ENCODE data around the gene TOR2A.
A peak's percentile ranks its signal among the peaks of the same experiment; 100 is the strongest.

TOR2A gene

GRCh38 chr9:127708952-127709587 is 26.0 kb downstream of the TOR2A start:
- H3K36me3 ChIP-seq (ENCODE audit: insufficient read depth, low read length) = peaks cover 5% of the 10 kb centered on the region; the same call in 1 of the 2 replicates
- peaks cover 3% of the 10 kb centered on the region for H3K4me1 ChIP-seq (ENCODE audit: control insufficient read depth, insufficient read depth, low read length, unreplicated experiment)
- H3K4me3 ChIP-seq (ENCODE audit: low read depth, low read length) = no peak overlapping the region
- H3K27me3 ChIP-seq (ENCODE audit: insufficient read depth, low read length) = no peaks in the 10 kb centered on the region
- H2AFZ ChIP-seq (ENCODE audit: low read length, unreplicated experiment) = no peak overlapping the region
- peaks cover 3% of the 10 kb centered on the region for H3K79me2 ChIP-seq (ENCODE audit: control insufficient read depth, insufficient read depth, low read length, unreplicated experiment)
- H3K27ac ChIP-seq (ENCODE audit: low read depth, low read length) = no peak overlapping the region

GRCh38 chr9:127707766-127708165 is 27.3 kb downstream of the TOR2A start:
- H3K79me2 ChIP-seq (ENCODE audit: control insufficient read depth, insufficient read depth, low read length, unreplicated experiment) = no peaks in the 10 kb centered on the region
- no peaks in the 10 kb centered on the region for H3K27me3 ChIP-seq (ENCODE audit: insufficient read depth, low read length)
- H3K36me3 ChIP-seq (ENCODE audit: insufficient read depth, low read length) = peaks cover 5% of the 10 kb centered on the region; the same call in 1 of the 2 replicates
- H3K27ac ChIP-seq (ENCODE audit: low read depth, low read length) = no peak overlapping the region
- no peak overlapping the region for H2AFZ ChIP-seq (ENCODE audit: low read length, unreplicated experiment)
- no peak overlapping the region for H3K4me3 ChIP-seq (ENCODE audit: low read depth, low read length)
- H3K4me1 ChIP-seq (ENCODE audit: control insufficient read depth, insufficient read depth, low read length, unreplicated experiment) = no peaks in the 10 kb centered on the region

GRCh38 chr9:127706836-127707241 is 28.3 kb downstream of the TOR2A start, which contains the start of gene CFAP157:
TSS of gene CFAP157 (plus strand) at chr9:127706988. CDS start at chr9:127707032, 44 bp downstream.
- Histone ChIP-seq H3K27me3 (ENCODE audit: insufficient read depth, low read length) (no peaks in the 10 kb centered on the region), H3K79me2 (ENCODE audit: control insufficient read depth, insufficient read depth, low read length, unreplicated experiment) (no peaks in the 10 kb centered on the region), H3K27ac (ENCODE audit: low read depth, low read length) (no peak within 1 kb of the TSS), H2AFZ (ENCODE audit: low read length, unreplicated experiment) (no peak within 1 kb of the TSS), H3K4me1 (ENCODE audit: control insufficient read depth, insufficient read depth, low read length, unreplicated experiment) (no peaks in the 10 kb centered on the region), H3K36me3 (ENCODE audit: insufficient read depth, low read length) (peaks cover 5% of the 10 kb centered on the region; the same call in 1 of the 2 replicates), H3K4me3 (ENCODE audit: low read depth, low read length) (no peak within 1 kb of the TSS)

- Histone ChIP-seq H2AFZ (ENCODE audit: low read length, unreplicated experiment) (no peak overlapping the region), H3K27ac (ENCODE audit: low read depth, low read length) (no peak overlapping the region), H3K79me2 (ENCODE audit: control insufficient read depth, insufficient read depth, low read length, unreplicated experiment) (no peaks in the 10 kb centered on the region), H3K4me3 (ENCODE audit: low read depth, low read length) (no peak overlapping the region), H3K27me3 (ENCODE audit: insufficient read depth, low read length) (no peaks in the 10 kb centered on the region), H3K4me1 (ENCODE audit: control insufficient read depth, insufficient read depth, low read length, unreplicated experiment) (no peaks in the 10 kb centered on the region), H3K36me3 (ENCODE audit: insufficient read depth, low read length) (peaks cover 5% of the 10 kb centered on the region; the same call in 1 of the 2 replicates)
Observed at GRCh38 chr9:127705577-127706379, 29.3 kb downstream of the TOR2A start.

- 0 out of 2 replicates have a peak, but pooled peaks cover under 1% of the 10 kb centered on the region for H3K36me3 ChIP-seq (ENCODE audit: insufficient read depth, low read length)
- H3K27me3 ChIP-seq (ENCODE audit: insufficient read depth, low read length) = no peaks in the 10 kb centered on the region
- no peak overlapping the region for H3K27ac ChIP-seq (ENCODE audit: low read depth, low read length)
- H3K4me1 ChIP-seq (ENCODE audit: control insufficient read depth, insufficient read depth, low read length, unreplicated experiment) = peaks cover 3% of the 10 kb centered on the region
- no peaks in the 10 kb centered on the region for H3K79me2 ChIP-seq (ENCODE audit: control insufficient read depth, insufficient read depth, low read length, unreplicated experiment)
- H3K4me3 ChIP-seq (ENCODE audit: low read depth, low read length) = no peak overlapping the region
- no peak overlapping the region for H2AFZ ChIP-seq (ENCODE audit: low read length, unreplicated experiment)
Observed at GRCh38 chr9:127703289-127703946, 31.7 kb downstream of the TOR2A start.

- H2AFZ ChIP-seq (ENCODE audit: low read length, unreplicated experiment) = no peak overlapping the region
Observed at GRCh38 chr9:127700594-127701255, 34.4 kb downstream of the TOR2A start.

GRCh38 chr9:127700140-127700539 is 35.0 kb downstream of the TOR2A start:
- no peak overlapping the region for H3K27ac ChIP-seq (ENCODE audit: low read depth, low read length)
- no peaks in the 10 kb centered on the region for H3K79me2 ChIP-seq (ENCODE audit: control insufficient read depth, insufficient read depth, low read length, unreplicated experiment)
- no peak overlapping the region for H2AFZ ChIP-seq (ENCODE audit: low read length, unreplicated experiment)
- H3K27me3 ChIP-seq (ENCODE audit: insufficient read depth, low read length) = no peaks in the 10 kb centered on the region
- H3K4me1 ChIP-seq (ENCODE audit: control insufficient read depth, insufficient read depth, low read length, unreplicated experiment) = peaks cover 6% of the 10 kb centered on the region
- no peaks in the 10 kb centered on the region for H3K36me3 ChIP-seq (ENCODE audit: insufficient read depth, low read length)
- no peak overlapping the region for H3K4me3 ChIP-seq (ENCODE audit: low read depth, low read length)

More at GRCh38 chr9:127700594-127701255, 34.4 kb downstream of the TOR2A start:
- Histone ChIP-seq H3K27me3 (ENCODE audit: insufficient read depth, low read length) (no peaks in the 10 kb centered on the region), H3K79me2 (ENCODE audit: control insufficient read depth, insufficient read depth, low read length, unreplicated experiment) (no peaks in the 10 kb centered on the region), H3K4me1 (ENCODE audit: control insufficient read depth, insufficient read depth, low read length, unreplicated experiment) (peaks cover 3% of the 10 kb centered on the region), H3K36me3 (ENCODE audit: insufficient read depth, low read length) (no peaks in the 10 kb centered on the region), H3K4me3 (ENCODE audit: low read depth, low read length) (no peak overlapping the region), H3K27ac (ENCODE audit: low read depth, low read length) (no peak overlapping the region)

- Histone ChIP-seq H2AFZ (ENCODE audit: low read length, unreplicated experiment) (no peak overlapping the region), H3K79me2 (ENCODE audit: control insufficient read depth, insufficient read depth, low read length, unreplicated experiment) (no peaks in the 10 kb centered on the region), H3K4me1 (ENCODE audit: control insufficient read depth, insufficient read depth, low read length, unreplicated experiment) (peaks cover 6% of the 10 kb centered on the region), H3K4me3 (ENCODE audit: low read depth, low read length) (peak overlapping the region; percentile 70), H3K27me3 (ENCODE audit: insufficient read depth, low read length) (no peaks in the 10 kb centered on the region), H3K27ac (ENCODE audit: low read depth, low read length) (peak overlapping the region; percentile 75), H3K36me3 (ENCODE audit: insufficient read depth, low read length) (no peaks in the 10 kb centered on the region)
Observed at GRCh38 chr9:127698985-127699670, 36.0 kb downstream of the TOR2A start.

- Histone ChIP-seq H3K36me3 (ENCODE audit: insufficient read depth, low read length) (no peaks in the 10 kb centered on the region; the same call in 1 of the 2 replicates), H2AFZ (ENCODE audit: low read length, unreplicated experiment) (no peak overlapping the region), H3K27ac (ENCODE audit: low read depth, low read length) (no peak overlapping the region), H3K79me2 (ENCODE audit: control insufficient read depth, insufficient read depth, low read length, unreplicated experiment) (no peaks in the 10 kb centered on the region), H3K27me3 (ENCODE audit: insufficient read depth, low read length) (no peaks in the 10 kb centered on the region), H3K4me1 (ENCODE audit: control insufficient read depth, insufficient read depth, low read length, unreplicated experiment) (peaks cover 6% of the 10 kb centered on the region), H3K4me3 (ENCODE audit: low read depth, low read length) (peak overlapping the region; percentile 70; the same call in 1 of the 2 replicates)
Observed at GRCh38 chr9:127698386-127698785, 36.7 kb downstream of the TOR2A start.

GRCh38 chr9:127697575-127697974 is 37.5 kb downstream of the TOR2A start:
- Histone ChIP-seq H3K4me3 (ENCODE audit: low read depth, low read length) (no peak overlapping the region), H3K27ac (ENCODE audit: low read depth, low read length) (no peak overlapping the region), H3K27me3 (ENCODE audit: insufficient read depth, low read length) (no peaks in the 10 kb centered on the region), H3K4me1 (ENCODE audit: control insufficient read depth, insufficient read depth, low read length, unreplicated experiment) (peaks cover 6% of the 10 kb centered on the region), H2AFZ (ENCODE audit: low read length, unreplicated experiment) (no peak overlapping the region), H3K79me2 (ENCODE audit: control insufficient read depth, insufficient read depth, low read length, unreplicated experiment) (no peaks in the 10 kb centered on the region), H3K36me3 (ENCODE audit: insufficient read depth, low read length) (no peaks in the 10 kb centered on the region; the same call in 1 of the 2 replicates)
